Activated T-cell treated with anti-CD3 and anti-CD28 coated beads, Interleukin-2, amount 50 U/mL, for 48 hours (primary cell): ENCODE results near the gene ELP4.

ENCODE experiments used
- DNase-seq, 2 experiments: peaks; one replicate each; pipeline ENCODE4 v3.0.0-alpha.2; 2020

The ELP4 gene

GRCh38 chr11:31782257-31782656, 272.7 kb downstream of the ELP4 start:
- no peak for DNase-seq

GRCh38 chr11:31783252-31783651, 273.7 kb downstream of the ELP4 start:
- no peak for DNase-seq

GRCh38 chr11:31784611-31785010, 275.0 kb downstream of the ELP4 start:
- no peak for DNase-seq

GRCh38 chr11:31786996-31787685, 277.6 kb downstream of the ELP4 start:
- no peak for DNase-seq

GRCh38 chr11:31788085-31788484, 278.5 kb downstream of the ELP4 start:
- no peak for DNase-seq

- no peak for DNase-seq
Observed at GRCh38 chr11:31790649-31791048, 281.1 kb downstream of the ELP4 start.

GRCh38 chr11:31792036-31792435, 282.5 kb downstream of the ELP4 start:
- no peak for DNase-seq

- no peak for DNase-seq
Observed at GRCh38 chr11:31792456-31792855, 282.9 kb downstream of the ELP4 start.

GRCh38 chr11:31793264-31793663, 283.7 kb downstream of the ELP4 start:
- DNase-seq, result no peak

- DNase-seq, result no peak
Observed at GRCh38 chr11:31794548-31794947, 285.0 kb downstream of the ELP4 start.

GRCh38 chr11:31795706-31796498, 286.3 kb downstream of the ELP4 start:
- DNase-seq, result no peak

GRCh38 chr11:31796499-31797189, 287.1 kb downstream of the ELP4 start:
- no peak for DNase-seq

- DNase-seq, result no peak
Observed at GRCh38 chr11:31797190-31798056, 287.9 kb downstream of the ELP4 start.

- DNase-seq, result peak in 1 of 2 experiments; percentile 40
Observed at GRCh38 chr11:31798057-31798553, 288.5 kb downstream of the ELP4 start.

GRCh38 chr11:31798554-31799434, 289.2 kb downstream of the ELP4 start:
- DNase-seq, result peak; percentile 36 to 53

- peak in 1 of 2 experiments; percentile 16 for DNase-seq
Observed at GRCh38 chr11:31799435-31800397, 290.1 kb downstream of the ELP4 start.

- DNase-seq, result peak in 1 of 2 experiments; percentile 19
Observed at GRCh38 chr11:31800398-31801265, 291.1 kb downstream of the ELP4 start.

- DNase-seq, result no peak
Observed at GRCh38 chr11:31801298-31801702, 291.7 kb downstream of the ELP4 start.

GRCh38 chr11:31802000-31802551, 292.5 kb downstream of the ELP4 start:
- DNase-seq, result no peak
